NCI-H187 (cell line): Measurements from ENCODE around the gene FCRL6.

Experiments used
- DNase-seq, 2 experiments: peaks; one replicate each; lab custom pipeline; 2025; lab: John Stamatoyannopoulos, UW

FCRL6 gene, protein sequence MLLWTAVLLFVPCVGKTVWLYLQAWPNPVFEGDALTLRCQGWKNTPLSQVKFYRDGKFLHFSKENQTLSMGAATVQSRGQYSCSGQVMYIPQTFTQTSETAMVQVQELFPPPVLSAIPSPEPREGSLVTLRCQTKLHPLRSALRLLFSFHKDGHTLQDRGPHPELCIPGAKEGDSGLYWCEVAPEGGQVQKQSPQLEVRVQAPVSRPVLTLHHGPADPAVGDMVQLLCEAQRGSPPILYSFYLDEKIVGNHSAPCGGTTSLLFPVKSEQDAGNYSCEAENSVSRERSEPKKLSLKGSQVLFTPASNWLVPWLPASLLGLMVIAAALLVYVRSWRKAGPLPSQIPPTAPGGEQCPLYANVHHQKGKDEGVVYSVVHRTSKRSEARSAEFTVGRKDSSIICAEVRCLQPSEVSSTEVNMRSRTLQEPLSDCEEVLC

DNA sequence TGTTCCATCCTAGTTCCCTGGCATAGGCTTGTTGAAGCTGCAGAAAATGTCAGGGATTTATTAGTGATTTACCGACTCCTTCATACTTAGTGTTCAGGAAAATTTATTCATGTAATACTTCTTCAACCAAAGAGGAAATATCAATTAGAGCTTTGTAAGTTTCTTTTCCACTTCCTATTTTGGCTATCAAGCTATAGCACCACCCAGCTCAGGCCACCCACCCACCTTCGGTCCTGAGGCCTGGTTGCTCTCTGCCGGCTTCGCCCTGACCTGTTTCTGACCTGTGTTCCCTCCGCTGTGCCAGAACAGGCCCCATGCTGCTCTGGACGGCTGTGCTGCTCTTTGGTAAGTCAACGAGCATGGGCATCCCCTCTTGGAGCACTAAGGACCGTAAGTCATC is at the start of gene FCRL6:
TSS of gene FCRL6 (plus strand) at position 250 of the 400 bp plus-strand sequence. CDS start at position 315, 65 bp downstream.
- DNase-seq = no peak

DNA sequence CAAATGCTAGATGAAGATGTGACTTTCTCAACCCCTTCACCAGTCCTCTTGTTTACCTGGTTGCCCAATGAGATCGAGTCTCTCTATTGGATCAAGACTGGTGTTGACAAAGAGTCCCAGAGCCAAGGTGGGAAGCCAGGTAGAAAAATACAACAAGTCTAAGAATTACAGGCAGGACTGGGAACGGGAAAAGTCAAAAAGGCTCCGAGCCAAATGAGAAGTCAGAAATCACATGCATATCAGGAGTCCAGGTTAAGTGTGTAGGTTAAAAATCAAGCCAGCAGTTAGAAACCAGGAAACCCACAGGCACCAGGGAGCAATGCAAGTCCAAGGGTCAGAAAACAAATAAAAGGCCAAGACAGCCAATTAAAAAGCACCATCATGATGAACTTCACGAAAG is 48.8 kb upstream of the FCRL6 start:
- DNase-seq = no peak

DNA sequence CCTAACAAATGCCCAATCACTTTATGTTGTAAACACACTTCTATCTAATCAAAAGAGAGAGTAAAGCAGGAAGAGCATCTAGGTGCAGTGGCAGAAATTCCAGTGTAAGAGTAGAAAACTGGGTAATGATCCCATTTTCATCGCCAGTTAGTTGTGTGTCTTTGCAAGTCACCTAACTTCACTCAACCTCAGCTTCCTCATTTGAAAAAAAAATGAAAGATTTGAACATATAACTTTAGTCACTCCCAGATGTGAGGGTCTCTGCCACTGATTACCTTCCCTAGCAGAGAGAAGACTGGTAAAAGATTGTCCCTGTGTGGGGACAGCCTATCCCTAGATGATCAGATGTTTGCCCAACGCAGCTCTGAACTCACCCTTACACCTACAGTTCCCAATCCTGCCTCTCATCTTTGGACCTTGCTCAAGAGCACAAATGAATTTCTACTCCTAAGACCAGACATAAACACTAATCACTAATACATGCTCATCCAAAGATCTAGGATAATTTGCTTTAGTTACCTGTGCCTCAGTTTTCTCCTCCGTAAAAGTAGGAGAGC is 46.6 kb upstream of the FCRL6 start:
- no peak for DNase-seq

DNA sequence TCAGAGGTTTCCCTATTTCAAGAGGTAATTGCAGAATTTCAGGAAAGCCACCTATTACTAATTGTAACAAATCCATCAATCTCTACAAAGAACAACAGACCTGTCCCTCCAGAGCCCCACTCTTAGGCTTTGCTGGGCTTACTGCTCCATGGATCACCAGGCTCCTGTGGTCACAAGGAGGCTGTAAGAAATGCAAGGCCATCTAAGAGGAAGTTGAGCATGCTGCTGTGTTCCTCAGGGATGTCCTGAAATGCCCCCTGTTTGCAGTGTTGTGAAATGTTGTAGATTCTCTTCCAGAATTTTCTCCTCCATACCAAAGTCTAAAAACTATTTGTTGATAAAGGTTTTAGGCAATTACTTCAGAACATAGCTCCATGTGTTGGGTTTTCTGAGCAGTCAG is 45.8 kb upstream of the FCRL6 start:
- no peak for DNase-seq

DNA sequence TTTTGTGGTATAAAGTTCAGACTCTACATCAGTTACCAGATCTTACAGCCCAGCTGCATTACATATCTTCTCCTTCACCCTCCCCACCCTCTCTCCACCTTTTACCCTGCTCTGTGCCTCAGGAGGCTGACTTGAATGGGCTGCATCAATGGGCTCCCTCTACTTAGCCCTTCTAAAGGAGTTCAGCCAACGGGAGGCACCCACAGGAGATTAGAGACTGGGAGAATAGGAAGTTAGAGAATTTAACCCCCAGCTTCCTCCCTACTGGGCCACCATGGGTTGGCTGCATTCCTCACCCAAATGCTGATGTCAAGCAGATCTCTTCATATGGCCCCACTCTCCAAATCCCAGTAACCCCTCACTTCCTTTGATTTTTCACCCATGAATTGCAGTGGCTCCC is 38.5 kb upstream of the FCRL6 start:
- DNase-seq = no peak

DNA sequence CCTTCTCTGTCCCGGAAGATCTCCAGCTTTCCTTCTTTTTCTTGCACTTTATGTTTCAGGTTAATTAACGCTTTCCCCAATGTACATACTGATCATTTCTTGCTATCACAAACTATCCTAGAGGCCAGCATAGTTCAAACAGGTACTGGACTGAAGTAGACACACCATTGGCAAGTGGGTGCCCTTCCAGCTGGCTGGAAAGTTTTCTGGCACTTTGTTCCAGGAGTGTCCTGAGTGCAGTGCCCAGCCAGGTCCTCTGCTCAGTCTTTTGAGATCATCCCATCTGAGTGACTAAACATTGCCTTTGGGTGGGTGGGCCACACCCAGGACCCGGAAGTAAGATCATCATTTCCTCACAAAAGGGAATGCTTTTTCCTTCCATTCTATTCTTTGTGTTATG is 36.4 kb upstream of the FCRL6 start:
- no peak for DNase-seq

DNA sequence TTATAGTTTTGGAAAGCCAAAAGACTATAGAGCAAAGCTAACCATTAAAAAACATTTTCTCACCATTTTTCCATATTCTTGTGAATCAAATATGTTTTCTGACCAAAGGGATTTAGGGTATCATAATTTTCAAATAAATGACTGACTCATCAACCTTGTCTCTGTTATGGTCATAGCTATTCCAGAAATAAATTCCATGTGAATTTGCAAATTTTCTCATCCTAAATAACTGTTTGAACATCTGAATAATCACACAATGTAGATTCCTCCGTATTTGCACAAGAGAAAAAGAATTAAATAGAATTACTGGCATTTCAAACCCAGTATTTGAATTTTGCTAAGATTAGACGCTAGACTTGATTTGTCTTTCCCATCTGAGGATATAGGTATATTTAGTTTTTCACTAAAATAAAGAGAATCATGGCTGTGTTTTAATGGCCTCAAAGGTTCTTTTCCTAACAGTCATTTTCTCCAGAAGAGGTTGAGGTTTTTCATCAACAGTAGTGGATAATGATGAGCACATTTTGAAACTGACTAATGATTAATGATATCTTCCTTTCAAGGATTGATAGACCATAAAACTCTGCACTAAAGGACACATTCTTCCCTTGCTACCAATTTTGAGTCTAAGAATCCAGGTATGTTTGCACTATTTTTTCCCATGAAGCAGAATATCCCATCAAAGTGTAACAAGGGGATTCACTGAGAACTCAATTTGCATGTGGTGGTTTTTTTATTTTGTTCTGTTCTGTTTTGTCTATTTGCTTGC is 30.8 kb upstream of the FCRL6 start:
- DNase-seq = no peak

DNA sequence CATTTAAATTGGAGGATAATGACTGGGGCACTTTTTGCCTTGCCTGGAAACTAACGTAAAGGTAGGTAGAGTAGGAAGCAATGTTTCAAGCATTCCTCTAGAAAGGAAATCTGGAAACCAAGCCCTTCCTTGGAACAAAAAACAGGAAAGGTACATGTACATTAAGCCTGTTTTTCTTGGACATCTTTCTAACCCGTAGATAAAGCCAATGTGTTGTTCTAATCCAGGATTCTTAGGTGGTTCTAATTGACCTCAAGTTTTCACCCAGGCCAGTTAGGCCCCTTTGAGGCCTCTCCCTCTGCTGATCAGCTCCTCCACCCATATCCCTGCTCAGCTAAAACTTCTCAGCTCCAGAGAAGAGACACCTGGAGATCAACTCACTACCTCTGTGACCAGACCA is 27.7 kb upstream of the FCRL6 start:
- no peak for DNase-seq

DNA sequence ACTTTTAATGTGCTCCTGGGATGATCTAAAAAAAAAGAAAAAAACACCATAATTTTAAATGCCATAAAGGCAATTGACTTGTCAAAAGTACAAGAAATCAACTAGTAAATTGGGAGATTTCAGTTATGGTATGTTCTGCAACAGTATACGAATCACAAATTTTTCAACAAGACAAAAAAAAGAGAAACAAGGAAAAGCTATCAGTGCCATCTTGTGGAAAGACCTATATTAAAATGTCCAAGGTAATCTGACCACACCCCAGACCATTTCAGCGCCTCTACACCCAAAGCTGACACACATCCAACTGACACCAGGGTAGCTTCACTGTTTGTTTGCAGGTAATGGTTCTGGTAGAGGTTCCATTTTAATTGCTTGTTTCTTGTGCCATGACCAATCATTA is 26.4 kb upstream of the FCRL6 start:
- DNase-seq = no peak

DNA sequence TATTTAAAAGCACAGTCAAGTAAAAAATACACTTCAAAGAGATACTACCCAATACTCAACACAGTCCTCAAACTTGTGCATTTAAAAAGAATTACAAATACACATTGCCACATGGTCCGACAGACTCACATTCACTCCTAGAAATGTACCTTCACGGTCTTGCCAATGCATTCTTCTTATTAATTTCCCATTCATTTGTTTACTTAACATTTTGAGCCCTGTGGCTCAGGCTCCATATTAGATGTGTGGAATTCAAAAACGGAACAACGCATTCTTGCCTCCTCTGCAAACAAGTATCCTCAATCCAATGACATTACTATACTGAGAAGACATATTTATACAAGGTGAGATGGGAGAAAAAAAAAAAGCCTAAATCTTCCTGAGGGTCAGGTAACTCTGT is 23.9 kb upstream of the FCRL6 start:
- DNase-seq = no peak

DNA sequence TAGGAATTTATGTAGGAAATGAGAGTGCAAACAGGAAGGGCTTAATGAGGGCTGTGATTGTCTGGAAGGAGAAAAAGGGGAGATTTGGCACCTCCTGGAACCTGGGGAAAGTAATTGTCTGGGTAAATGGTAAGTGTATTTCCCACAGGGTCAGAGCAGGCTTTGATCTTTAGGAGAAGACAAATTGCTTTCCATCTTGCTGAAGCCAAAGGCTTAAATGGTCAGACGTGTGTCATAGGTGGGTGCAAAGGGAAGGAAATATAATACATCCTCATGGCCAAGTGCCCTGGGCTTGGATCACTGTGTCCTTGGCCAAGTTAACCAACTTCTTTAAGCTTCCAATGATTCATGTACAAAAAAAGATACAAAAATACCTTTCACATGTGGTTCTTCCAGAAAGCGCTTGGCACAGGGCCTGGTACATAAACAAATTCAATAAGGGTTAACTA is 22.7 kb upstream of the FCRL6 start:
- no peak for DNase-seq

DNA sequence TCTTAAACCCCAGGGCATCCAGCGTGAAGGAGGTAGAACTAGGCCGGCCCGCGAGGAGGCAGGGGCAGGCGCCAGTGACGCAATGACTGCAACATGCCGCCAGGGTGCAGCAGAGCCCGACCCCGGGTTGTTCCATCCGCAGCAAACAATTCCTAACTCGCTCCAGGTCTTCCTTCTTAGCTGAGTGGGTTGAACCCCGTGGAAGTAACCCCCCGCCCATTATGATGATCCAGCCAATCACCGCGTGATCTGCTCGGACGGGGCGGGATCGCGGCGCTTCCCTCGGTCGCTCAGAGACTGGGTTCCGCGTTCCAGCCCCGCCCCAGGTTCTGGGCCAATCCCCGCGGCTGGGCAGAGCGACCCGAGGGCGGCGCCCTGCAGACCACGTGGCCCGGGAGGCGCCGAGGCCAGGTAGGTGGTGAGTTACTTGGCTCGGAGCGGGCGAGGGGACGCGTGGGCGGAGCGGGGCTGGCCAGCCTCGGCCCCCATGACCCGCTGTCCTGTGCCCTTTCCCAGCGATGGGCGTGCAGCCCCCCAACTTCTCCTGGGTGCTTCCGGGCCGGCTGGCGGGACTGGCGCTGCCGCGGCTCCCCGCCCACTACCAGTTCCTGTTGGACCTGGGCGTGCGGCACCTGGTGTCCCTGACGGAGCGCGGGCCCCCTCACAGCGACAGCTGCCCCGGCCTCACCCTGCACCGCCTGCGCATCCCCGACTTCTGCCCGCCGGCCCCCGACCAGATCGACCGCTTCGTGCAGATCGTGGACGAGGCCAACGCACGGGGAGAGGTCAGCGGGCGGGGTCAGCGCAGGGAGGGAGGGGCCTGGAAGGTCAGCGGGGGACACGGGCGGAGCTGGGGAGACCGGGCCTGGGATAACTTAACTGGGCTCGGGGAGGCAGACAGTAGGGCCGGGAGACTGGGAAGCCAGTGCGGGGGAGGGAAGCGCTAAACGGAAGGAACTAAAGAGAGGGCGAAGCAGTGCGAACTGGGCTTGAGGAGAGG is 21.3 kb upstream of the FCRL6 start, which contains the start of gene DUSP23:
TSS of gene DUSP23 (plus strand) at position 380 of the 1,000 bp plus-strand sequence. CDS start at position 519, 139 bp downstream.
- peak; percentile 99 for DNase-seq

DNA sequence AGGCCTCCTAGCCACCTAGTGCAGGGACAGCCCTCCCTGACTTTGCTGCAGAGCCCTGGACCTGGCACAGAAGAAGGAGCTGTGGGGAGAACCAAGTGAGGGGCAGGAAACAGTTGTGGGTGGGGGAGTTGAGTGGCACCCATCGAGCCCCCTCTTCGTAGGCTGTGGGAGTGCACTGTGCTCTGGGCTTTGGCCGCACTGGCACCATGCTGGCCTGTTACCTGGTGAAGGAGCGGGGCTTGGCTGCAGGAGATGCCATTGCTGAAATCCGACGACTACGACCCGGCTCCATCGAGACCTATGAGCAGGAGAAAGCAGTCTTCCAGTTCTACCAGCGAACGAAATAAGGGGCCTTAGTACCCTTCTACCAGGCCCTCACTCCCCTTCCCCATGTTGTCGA is 20.2 kb upstream of the FCRL6 start:
- DNase-seq = no peak

DNA sequence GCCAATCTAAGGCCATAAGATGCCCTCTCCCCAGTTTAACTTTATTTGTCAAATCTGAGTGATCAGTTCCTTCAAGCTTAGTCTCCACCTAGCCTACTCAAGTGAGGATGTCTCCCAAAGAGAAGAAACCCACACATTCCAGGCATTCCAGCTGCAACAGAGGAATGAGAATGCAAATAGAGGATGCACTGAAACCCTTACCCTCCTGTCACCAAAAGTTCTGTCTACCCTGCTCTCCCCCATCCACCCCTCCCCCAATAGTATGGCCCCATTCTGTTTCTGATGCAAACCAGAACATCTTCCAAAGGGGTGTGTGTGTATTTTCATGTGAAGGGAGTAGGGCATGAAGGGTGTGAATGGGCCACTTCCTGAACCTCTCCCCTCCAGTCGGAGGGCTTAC is 18.4 kb upstream of the FCRL6 start:
- DNase-seq = no peak

DNA sequence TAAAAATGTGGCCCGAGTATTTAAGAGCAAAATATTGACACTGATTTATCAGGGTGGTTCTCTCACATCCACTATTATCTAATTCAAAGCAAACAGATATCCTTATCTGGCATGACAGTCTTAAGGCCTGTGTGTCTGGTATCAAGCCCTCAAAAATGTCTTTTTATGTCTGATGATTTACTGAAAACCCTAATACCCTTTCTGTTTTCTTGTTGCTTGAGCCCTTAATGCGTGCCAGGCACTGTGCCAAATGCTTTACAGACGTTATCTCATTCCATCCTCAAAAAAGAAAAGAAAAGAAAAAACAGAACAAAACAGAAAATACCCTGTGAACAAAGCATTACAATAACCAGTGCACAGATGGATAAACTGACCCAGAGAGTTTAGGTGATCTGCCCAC is 15.7 kb upstream of the FCRL6 start:
- no peak for DNase-seq

DNA sequence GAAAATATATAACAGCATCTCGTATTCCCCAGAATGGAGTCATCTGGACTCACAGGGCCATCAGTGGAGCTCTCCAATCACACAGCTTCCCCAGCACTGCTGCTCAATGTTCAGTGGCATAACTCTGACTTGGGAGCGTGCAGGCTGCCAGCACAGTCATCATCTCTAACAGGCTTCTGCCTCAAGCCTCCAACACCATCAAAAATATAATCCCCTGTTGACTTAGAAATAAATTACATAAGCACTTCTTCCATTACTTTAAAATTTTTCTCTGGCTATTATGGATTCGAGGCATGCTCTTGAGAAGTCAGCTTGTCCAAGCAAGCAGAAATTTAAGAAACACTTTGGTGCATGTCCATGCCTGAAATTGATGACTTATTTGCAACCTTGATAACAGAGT is 15.2 kb upstream of the FCRL6 start:
- no peak for DNase-seq

DNA sequence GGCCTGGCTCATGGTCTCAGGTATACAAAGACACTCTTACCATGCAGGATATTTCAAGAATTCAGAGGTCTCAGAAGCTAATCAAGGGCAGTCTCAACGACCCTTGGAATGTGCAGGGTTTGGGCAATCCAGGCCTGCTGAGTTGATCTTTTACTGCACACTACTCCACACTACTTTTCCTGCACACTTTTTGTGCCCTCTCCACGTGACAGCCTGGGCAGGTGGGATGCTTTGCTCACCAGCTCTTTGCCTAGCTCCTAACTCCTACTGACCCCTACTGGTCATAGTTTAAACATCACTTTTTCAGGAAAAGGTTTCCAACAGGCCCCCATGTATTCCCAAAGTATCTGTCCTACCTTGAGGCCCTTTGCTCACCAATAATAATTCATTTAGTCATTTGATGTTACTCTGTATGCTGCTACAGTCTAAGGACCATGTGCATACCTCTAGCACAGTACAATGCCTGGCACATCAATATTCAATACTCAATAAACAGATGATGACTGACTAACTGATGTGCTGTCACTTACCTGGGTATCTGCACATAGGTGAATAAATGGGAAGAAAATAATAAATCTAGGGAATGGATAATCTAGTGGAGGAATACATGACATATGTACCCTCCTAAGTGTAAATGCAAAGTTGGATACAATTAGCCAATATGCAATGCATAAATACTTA is 11.8 kb upstream of the FCRL6 start:
- DNase-seq = peak in 1 of 2 experiments; percentile 38

DNA sequence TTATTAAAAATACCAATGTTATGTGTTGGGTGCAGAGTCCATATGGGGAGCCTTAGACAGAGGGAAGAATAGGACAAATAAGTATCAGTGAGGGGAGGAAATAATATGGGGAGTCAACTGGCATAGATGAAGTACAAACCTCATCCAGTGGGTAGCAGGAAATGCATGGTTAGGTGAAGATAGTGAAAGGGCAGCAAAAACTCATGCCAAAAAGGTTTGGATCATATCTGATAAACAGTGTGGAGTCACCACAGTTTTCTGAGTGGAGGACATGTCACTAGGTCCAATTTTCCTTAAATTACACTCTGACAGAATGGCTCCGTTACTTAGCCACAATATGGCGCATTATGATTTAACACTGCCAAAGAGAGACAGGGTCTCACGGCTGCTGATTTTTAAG is 11.1 kb upstream of the FCRL6 start:
- DNase-seq = no peak

DNA sequence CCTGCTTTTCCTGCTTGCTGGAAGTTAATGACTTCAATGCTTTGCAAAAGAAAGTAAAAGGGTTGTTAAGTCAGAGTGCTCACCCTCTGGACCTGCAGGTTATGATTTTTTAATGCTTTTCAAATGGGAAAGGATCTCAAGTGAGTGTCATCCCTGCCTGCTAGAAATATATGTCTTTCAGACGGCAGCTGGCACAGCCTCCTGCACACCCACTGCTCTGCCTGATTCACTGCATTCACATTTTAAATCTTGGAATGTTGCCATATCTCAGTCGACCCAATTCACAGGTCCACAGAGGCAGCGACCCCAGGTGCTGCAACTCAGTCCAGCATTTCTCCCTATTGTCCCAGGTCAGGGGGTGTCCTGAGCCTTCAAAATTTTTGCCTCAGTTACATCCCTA is 10.7 kb upstream of the FCRL6 start:
- no peak for DNase-seq

DNA sequence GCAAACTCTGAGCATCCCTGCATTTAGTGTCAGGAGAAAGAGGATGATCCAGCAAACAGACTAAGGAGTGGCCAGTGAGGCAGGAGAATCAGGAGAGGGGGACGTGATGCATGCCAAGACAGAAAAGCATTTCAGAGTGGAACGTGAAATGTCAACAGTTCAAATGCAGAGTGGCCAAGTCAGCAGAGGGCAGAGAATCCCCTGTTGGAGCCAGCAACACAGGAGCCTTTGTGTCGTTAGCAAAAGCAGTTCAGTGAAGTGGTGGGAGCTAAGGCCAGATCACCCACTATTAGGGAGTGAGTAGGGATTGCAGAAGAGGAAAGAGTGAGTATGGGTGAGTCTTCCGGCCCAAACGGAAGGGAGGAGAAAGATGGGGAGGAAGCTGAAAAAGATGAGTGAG is 6.6 kb upstream of the FCRL6 start:
- DNase-seq = no peak

DNA sequence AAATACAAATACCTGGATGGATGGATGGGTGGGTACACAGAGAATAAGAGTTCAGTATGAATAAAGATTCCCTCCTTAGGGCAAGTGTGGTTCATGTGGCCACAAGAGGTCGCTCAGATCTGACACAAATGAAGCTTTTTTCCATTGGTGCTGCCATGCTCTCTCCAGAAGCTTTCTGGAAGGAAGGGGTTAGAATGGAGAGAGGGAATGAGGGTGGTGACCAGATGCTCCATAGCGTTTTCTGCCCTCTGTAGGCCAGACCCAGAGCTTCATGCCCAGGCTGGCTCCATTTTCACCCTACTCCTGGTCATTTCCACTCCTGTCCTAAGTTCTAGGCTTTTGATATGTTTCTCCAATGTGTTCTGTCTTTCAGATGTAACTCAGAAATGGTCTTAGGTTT is 3.3 kb upstream of the FCRL6 start:
- peak; percentile 73 to 80 for DNase-seq
